ENCODE data around the gene TTC38.
"Not testable (repeated sequence)": the region's sequence is repeated elsewhere in the genome, so short reads cannot be mapped to it uniquely, and the experiment has no call there.

The TTC38 gene

DNA sequence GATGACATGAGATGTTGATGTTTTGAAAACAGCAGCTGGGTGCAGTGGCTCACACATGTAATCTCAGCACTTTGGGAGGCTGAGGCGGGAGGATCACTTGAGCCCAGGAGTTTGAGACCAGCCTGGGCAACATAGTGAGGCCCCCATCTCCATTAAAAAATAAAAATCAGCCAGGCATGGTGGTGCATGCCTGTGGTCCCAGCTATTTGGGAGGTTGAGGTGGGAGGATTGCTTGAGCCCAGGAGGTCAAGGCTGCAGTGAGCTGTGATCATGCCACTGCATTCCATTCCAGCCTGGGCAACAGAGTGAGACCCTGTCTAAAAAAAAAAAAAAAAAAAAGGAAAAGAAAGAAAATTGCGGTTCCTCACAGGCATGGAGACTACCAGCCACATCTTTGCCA, 45.0 kb downstream of the TTC38 start:
- not testable (repeated sequence) for DNase-seq
- in situ Hi-C loops (cut with HindIII; ENCODE audit: low pct_ligation_motif_present, low pct_unique_long_range_greater_than_20kb, low sequenced_read_pairs): loop anchor here (25.0 kb wide), 2 partner anchors 124 to 301 kb away; no protein-coding TSS in a partner anchor

GRCh38 chr22:46315976-46316375, 48.2 kb downstream of the TTC38 start:
- DNase-seq: no peak
- in situ Hi-C loops (cut with HindIII; ENCODE audit: low pct_ligation_motif_present, low pct_unique_long_range_greater_than_20kb, low sequenced_read_pairs): loop anchor here (25.0 kb wide), 2 partner anchors 121 to 304 kb away; no protein-coding TSS in a partner anchor

DNA sequence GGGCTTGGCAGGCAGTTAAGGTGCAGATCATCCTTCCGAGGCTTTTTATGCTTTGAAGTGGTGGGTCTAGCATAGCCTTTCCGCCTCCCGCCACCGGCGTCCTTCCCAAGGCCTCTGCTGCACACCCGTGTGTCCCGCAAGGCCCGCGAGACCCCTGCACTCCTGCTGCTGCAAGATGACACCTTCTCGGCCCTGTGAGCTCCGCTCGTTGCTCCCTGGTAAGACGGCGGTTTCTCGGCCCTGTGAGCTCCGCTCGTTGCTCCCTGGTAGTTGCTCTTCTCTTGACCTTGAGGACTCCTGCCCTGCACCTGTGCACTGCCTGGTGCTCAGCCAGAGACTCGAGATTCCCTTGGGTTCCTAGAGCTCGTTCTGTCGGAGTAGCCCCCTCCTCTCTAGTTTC, 49.8 kb downstream of the TTC38 start:
- in situ Hi-C loops (cut with HindIII; ENCODE audit: low pct_ligation_motif_present, low pct_unique_long_range_greater_than_20kb, low sequenced_read_pairs): loop anchor here (25.0 kb wide), 2 partner anchors 120 to 305 kb away; no protein-coding TSS in a partner anchor
- no peak for DNase-seq

DNA sequence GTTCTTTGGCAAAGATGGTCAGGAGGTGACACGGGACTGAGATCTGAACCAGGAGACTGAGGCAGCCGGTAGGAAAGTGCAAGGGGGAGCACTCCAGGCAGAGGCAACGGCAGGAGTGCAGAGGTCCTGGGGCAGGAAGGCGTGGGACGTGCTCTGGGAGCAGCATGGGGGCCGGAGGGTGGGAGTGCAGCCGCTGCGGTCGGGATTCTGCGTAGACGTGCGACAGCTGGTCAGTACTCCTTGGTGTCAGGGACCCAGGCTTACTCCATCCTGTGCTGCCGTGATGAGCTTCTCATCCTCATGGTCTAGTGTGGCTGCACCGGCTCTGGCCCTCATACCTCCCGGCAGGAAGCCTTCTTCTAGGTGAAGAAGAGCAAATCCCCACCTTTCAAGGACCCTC, 50.8 kb downstream of the TTC38 start:
- DNase-seq: no peak
- in situ Hi-C loops (cut with HindIII; ENCODE audit: low pct_ligation_motif_present, low pct_unique_long_range_greater_than_20kb, low sequenced_read_pairs): loop anchor here (25.0 kb wide), 2 partner anchors 119 to 306 kb away; no protein-coding TSS in a partner anchor

GRCh38 chr22:46319319-46319718, 51.5 kb downstream of the TTC38 start:
- in situ Hi-C loops (cut with HindIII; ENCODE audit: low pct_ligation_motif_present, low pct_unique_long_range_greater_than_20kb, low sequenced_read_pairs): loop anchor here (25.0 kb wide), 2 partner anchors 118 to 307 kb away; no protein-coding TSS in a partner anchor
- DNase-seq: no peak

DNA sequence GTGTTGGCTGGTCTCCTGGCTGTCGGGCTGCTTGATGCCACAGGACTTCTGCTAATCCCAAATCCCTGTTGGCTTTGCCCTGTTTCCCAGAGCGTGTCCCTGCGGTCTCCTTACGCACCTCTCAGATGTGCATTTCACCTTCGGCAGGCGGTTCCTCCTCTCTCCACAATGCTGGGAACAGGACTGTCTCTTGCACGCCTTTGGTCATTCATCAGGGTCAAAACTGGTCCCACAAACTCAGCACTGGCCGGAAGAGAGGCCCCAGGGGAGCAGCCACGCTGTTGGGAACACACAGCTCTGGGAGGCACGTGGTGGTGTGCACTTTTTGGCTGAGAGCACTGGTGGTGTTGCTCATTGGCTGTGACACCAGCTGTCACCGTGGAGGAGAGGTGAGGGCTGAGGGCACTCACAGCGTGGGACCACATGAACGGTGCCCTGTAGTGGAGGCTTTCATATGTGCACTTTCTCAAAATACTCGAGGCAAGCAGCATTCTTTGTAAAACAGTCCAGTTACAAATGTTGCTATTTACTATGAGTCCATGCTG, 52.4 kb downstream of the TTC38 start:
- in situ Hi-C loops (cut with HindIII; ENCODE audit: low pct_ligation_motif_present, low pct_unique_long_range_greater_than_20kb, low sequenced_read_pairs): loop anchor here (25.0 kb wide), 2 partner anchors 117 to 308 kb away; no protein-coding TSS in a partner anchor
- no peak for DNase-seq

DNA sequence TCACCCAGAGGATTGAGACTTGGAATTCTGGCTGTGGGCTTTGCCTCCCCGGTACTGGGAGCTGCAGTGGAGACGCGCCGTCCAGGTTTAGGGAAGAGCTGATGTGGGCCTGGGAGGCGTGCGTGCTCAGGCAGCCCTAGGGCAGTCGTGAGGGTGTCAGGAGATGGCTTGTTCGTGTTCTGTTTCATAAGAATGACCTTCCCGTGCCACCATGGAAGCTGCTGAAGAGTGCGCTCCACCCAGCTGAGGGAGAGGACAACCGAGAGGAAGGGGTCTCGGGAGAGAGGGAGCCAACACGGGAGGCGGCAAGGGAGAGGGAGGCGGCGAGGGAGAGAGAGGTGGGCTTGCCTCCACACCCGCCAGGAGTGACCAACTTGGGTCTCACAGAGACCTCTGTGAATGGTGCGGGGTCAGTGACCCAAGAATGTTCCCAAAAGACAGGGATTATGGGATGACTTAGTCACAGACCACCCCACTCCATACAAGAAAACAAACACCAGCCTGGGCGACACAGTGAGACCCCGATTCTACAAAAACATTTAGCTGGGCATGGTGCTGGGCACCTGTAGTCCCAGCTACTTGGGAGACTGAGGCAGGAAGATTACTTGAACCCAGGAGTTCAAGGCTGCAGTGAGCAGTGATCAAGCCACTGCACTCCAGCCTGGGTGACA, 53.0 kb downstream of the TTC38 start:
- no peak for DNase-seq
- in situ Hi-C loops (cut with HindIII; ENCODE audit: low pct_ligation_motif_present, low pct_unique_long_range_greater_than_20kb, low sequenced_read_pairs): loop anchor here (25.0 kb wide), 2 partner anchors 116 to 309 kb away; no protein-coding TSS in a partner anchor

DNA sequence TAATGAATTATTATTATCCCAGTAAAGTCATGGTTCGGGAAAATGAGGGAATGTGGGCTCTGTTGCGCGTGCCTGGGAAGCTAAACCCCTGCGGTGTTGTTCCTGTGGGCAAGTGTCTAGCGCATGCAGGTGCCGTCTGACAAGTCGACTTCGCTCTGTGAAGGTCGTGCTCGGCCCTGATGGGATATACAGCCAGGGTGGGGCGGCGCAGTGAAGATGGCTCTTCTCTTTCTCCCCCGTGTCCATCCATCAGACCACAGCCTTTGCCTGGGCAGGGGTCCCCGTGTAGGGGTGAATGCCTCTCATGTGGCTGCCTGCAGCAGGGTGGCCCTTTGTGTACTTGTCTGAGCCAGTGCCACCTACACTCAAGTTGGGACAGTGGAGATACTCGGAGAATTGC, 54.9 kb downstream of the TTC38 start:
- DNase-seq: no peak
- in situ Hi-C loops (cut with HindIII; ENCODE audit: low pct_ligation_motif_present, low pct_unique_long_range_greater_than_20kb, low sequenced_read_pairs): loop anchor here (25.0 kb wide), 2 partner anchors 115 to 310 kb away; no protein-coding TSS in a partner anchor

GRCh38 chr22:46323162-46323561, 55.4 kb downstream of the TTC38 start:
- in situ Hi-C loops (cut with HindIII; ENCODE audit: low pct_ligation_motif_present, low pct_unique_long_range_greater_than_20kb, low sequenced_read_pairs): loop anchor here (25.0 kb wide), 2 partner anchors 114 to 311 kb away; no protein-coding TSS in a partner anchor
- no peak for DNase-seq

DNA sequence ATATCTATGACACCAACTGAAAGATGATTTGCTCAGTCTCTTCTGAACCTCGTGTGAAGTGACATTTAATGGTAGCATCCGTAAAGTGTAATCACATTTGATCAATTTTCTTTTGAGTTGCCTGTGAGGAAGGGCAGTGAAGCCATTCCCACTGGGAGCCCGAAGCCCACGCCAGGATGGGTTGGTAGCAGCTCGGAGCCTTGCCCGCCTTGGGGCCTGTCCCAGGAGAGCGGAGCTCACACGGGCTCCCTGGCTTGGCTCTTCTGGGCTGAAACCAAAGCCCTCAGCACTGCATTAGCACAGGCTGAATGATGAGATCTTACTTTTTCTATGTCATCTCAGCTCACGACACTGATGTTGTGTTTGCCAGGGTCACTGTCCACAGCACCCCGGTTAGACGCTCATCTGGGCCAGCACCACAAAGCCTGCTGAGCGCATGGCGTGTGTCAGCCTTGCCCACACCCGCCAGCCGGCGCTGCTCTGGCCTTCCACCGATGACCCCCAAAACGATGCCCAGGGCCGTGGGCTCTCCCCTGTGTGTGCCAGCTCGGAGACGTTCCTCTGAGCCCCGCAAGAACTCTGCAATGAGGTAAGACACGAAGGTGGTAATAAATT, 58.4 kb downstream of the TTC38 start:
- in situ Hi-C loops (cut with HindIII; ENCODE audit: low pct_ligation_motif_present, low pct_unique_long_range_greater_than_20kb, low sequenced_read_pairs): no loop called here

GRCh38 chr22:46327691-46328465, 60.1 kb downstream of the TTC38 start:
- in situ Hi-C loops (cut with HindIII; ENCODE audit: low pct_ligation_motif_present, low pct_unique_long_range_greater_than_20kb, low sequenced_read_pairs): no loop called here
- no peak for DNase-seq

More for the DNA sequence above, 58.4 kb downstream of the TTC38 start:
- DNase-seq: no peak

DNA sequence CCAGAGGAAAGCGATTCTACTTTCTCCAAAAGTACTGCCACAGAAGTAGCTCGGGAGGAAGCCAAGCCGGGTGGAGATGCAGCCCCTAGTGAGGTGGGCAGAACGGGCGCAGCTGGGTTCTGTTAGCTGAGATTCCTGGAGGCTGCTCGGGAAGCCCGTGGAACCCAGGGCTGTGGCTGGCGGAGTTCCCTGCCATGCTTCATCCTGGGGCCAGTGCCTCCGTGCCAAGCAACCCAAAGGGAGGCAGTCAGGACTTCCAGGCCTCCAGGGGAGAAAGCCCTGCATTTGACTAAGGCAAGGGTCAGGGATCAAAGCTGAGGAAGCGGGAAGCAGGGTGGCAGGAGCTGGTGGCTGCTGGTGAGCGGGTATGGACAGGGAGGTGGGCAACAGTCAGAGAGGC, 61.0 kb downstream of the TTC38 start:
- DNase-seq: no peak
- in situ Hi-C loops (cut with HindIII; ENCODE audit: low pct_ligation_motif_present, low pct_unique_long_range_greater_than_20kb, low sequenced_read_pairs): no loop called here

DNA sequence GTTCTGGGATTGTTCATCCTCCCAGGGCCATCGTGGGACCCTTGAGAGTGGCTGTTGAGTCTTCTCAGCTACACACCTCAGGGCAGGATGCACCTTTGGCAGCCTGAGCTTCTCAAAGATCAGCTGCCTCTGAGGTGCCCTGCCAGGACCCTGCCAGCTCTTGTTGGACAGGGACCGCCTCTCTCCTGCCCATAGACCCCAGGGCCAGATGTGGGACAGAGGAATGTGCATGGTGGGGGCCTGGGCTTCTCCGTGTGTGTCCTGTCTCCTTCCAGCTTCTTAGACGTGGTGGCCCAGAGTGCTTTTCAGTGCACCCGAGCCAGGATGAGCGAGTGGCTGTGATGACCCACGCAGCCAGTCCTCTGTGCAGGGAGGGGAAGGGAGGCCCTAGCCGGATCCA, 61.8 kb downstream of the TTC38 start:
- in situ Hi-C loops (cut with HindIII; ENCODE audit: low pct_ligation_motif_present, low pct_unique_long_range_greater_than_20kb, low sequenced_read_pairs): no loop called here
- no peak for DNase-seq

- no peak for DNase-seq
- in situ Hi-C loops (cut with HindIII; ENCODE audit: low pct_ligation_motif_present, low pct_unique_long_range_greater_than_20kb, low sequenced_read_pairs): no loop called here
Observed at GRCh38 chr22:46330426-46330825, 62.6 kb downstream of the TTC38 start.

DNA sequence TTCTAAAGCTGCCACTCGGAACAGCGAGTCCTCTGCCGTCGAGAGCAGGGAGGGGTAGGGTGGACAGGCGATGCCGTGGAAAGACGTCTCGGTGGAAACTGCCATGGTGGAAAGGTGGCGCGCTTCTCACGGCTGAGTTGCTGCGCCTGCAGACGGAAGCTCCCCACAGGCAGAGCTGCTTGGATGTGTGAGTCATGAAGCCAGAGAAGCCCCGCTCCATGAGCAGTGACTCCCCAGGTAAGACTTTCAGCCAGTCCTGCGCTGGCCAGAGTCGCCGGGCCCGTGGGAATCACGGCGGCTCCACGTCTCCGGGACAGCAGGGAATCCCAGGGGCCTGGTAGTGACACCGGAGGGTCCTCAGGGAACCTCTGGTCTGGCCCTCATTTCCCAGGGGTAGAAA, 63.7 kb downstream of the TTC38 start:
- in situ Hi-C loops (cut with HindIII; ENCODE audit: low pct_ligation_motif_present, low pct_unique_long_range_greater_than_20kb, low sequenced_read_pairs): no loop called here
- no peak for DNase-seq

DNA sequence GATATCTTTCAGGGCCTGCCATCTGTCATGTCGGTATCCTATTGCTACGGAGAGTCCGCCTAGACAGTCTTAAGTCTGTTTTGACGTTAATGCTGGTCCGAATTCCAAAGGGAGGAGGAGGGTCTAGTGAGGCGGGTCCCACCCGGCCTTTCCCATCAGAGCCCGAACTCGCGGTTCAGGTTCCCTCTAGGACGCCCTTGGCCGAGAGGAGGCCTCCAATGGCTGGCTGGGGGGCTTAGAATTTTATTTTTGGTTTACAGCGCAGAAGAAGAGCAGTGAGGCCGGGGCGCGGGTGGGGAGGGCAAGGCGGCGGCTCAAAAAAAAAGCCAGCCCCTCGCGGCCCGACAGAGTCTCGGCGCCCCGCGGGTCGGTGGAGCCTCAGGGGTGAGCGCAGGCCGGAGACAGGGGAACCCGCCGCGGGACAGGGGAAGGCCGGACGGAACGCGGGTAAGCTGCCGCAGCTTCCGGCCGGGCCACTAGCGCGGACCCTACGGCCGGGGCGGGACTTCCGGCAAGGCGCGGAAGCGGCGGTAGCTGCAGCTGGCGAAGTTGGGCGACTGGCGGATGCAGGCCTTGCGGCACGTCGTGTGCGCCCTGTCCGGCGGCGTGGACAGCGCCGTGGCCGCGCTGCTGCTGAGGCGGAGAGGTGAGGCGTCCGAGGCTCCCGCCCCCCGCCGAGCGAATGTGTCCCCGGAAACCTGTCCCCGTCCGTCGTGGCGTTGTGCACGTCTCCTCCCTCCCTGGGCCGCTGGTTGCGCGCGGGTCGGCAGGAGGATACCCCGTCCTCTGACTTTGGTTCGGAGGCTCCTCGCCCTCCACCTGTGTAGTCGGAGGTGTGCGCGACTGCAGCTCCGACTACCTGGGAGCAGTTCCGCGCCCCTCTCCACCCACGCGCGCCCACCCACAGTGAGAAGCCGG, 67.7 kb downstream of the TTC38 start, which contains the start of gene TRMU:
Gene TRMU, plus strand, starts transcription at position 514 of the 918 bp plus-strand sequence. Its CDS starts 51 bp downstream, at position 565.
- DNase-seq: peak; percentile 85
- in situ Hi-C loops (cut with HindIII; ENCODE audit: low pct_ligation_motif_present, low pct_unique_long_range_greater_than_20kb, low sequenced_read_pairs): no loop called here

- in situ Hi-C loops (cut with HindIII; ENCODE audit: low pct_ligation_motif_present, low pct_unique_long_range_greater_than_20kb, low sequenced_read_pairs): no loop called here
- DNase-seq: peak; percentile 18
Observed at GRCh38 chr22:46336119-46337078, 68.6 kb downstream of the TTC38 start.
